ENCODE results near the gene TBC1D8. TPM values are rescaled to one million over a fixed set of nuclear protein-coding genes. Genes with fewer than 3 reads are reported as not detected.

The TBC1D8 gene
- total RNA-seq, 1 experiment from 2014 or later = 51.7 TPM

GRCh38 chr2:101105654-101106053, 45.5 kb downstream of the TBC1D8 start (continued):
- TF ChIP-seq ZNF121 (CRISPR knock-in tag; IDR thresholded peaks at IDR 0.05) (no peak), TP53 (CRISPR knock-in tag; IDR thresholded peaks at IDR 0.05) (no peak), ELF4 (CRISPR knock-in tag; IDR thresholded peaks at IDR 0.05; ENCODE audit: low read depth) (no peak), STAT6 (CRISPR knock-in tag; conservative IDR thresholded peaks at IDR 0.05; ENCODE audit: low read depth) (no peak), NFATC4 (CRISPR knock-in tag; IDR thresholded peaks at IDR 0.05) (no peak), SMAD3 (CRISPR knock-in tag; IDR thresholded peaks at IDR 0.05; ENCODE audit: borderline replicate concordance) (no peak), ZNF671 (CRISPR knock-in tag; IDR thresholded peaks at IDR 0.05) (no peak)

- Mint-ChIP-seq H3K27ac (no peak overlapping the region), H3K27me3 (ENCODE audit: low read depth) (no peaks in the 10 kb centered on the region), H3K9me3 (peaks cover 40% of the 10 kb centered on the region), H3K4me1 (peaks cover 22% of the 10 kb centered on the region), H3K36me3 (peaks cover 40% of the 10 kb centered on the region), H3K4me3 (no peak overlapping the region)
- no peak for ATAC-seq
- ChIA-PET POLR2A (no interaction called here), CTCF (interaction anchor here (0.6 kb wide), 1 partner anchor 25 kb away, joined by 8 read pairs; no protein-coding TSS in a partner anchor)
- DNase-seq (ENCODE audit: low spot score) = no peak
- TF ChIP-seq KAT7 (CRISPR knock-in tag; IDR thresholded peaks at IDR 0.05; ENCODE audit: borderline replicate concordance) = no peak
- TF ChIP-seq CREM (CRISPR knock-in tag; IDR thresholded peaks at IDR 0.05) = no peak
- TF ChIP-seq ETV6 (CRISPR knock-in tag; IDR thresholded peaks at IDR 0.05) = no peak
- no peak for TF ChIP-seq CDX4 (CRISPR knock-in tag; IDR thresholded peaks at IDR 0.05; ENCODE audit: borderline replicate concordance)
- TF ChIP-seq ZNF396 (CRISPR knock-in tag; IDR thresholded peaks at IDR 0.05; ENCODE audit: borderline replicate concordance) = no peak
- TF ChIP-seq NR3C1 (CRISPR knock-in tag; conservative IDR thresholded peaks at IDR 0.05; ENCODE audit: low read depth) = no peak
Observed at GRCh38 chr2:101097638-101098037, 53.5 kb downstream of the TBC1D8 start.

- no peak for ATAC-seq
- H3K36me3 Mint-ChIP-seq = peaks cover 36% of the 10 kb centered on the region
- TF ChIP-seq ZNF396 (CRISPR knock-in tag; IDR thresholded peaks at IDR 0.05; ENCODE audit: borderline replicate concordance) (no peak), ZSCAN18 (CRISPR knock-in tag; IDR thresholded peaks at IDR 0.05) (no peak), MAX (CRISPR knock-in tag; IDR thresholded peaks at IDR 0.05) (no peak), ZBTB21 (CRISPR knock-in tag; IDR thresholded peaks at IDR 0.05; ENCODE audit: borderline replicate concordance) (no peak), ZNF121 (CRISPR knock-in tag; IDR thresholded peaks at IDR 0.05) (no peak)
- no peak for DNase-seq (ENCODE audit: low spot score)
- H3K9me3 Mint-ChIP-seq = peaks cover 34% of the 10 kb centered on the region
- CTCF ChIA-PET = no interaction called here
- H3K27ac Mint-ChIP-seq = no peak overlapping the region
- peaks cover 22% of the 10 kb centered on the region for H3K4me1 Mint-ChIP-seq
- POLR2A ChIA-PET = no interaction called here
- H3K4me3 Mint-ChIP-seq = no peak overlapping the region
- no peaks in the 10 kb centered on the region for H3K27me3 Mint-ChIP-seq (ENCODE audit: low read depth)
Observed at GRCh38 chr2:101096619-101097142, 54.5 kb downstream of the TBC1D8 start.

- TF ChIP-seq MXD4 (CRISPR knock-in tag; IDR thresholded peaks at IDR 0.05; ENCODE audit: borderline replicate concordance) = no peak
- no peak for TF ChIP-seq IRF2 (CRISPR knock-in tag; IDR thresholded peaks at IDR 0.05; ENCODE audit: borderline replicate concordance, low read depth)
- no peak for TF ChIP-seq ZNF281 (CRISPR knock-in tag; IDR thresholded peaks at IDR 0.05)
- TF ChIP-seq FOXK1 (CRISPR knock-in tag; IDR thresholded peaks at IDR 0.05) = no peak
- no peak for TF ChIP-seq NR1H2 (CRISPR knock-in tag; IDR thresholded peaks at IDR 0.05)
- TF ChIP-seq MYBL2 (CRISPR knock-in tag; IDR thresholded peaks at IDR 0.05) = no peak
- TF ChIP-seq GABPB1 (CRISPR knock-in tag; IDR thresholded peaks at IDR 0.05) = no peak
- TF ChIP-seq NFYB (CRISPR knock-in tag; conservative IDR thresholded peaks at IDR 0.05; ENCODE audit: low read depth) = no peak
- no peak for TF ChIP-seq ETV6 (CRISPR knock-in tag; IDR thresholded peaks at IDR 0.05)
- Mint-ChIP-seq H3K27me3 (ENCODE audit: low read depth) (no peaks in the 10 kb centered on the region), H3K9me3 (peaks cover 11% of the 10 kb centered on the region), H3K4me3 (no peak overlapping the region), H3K27ac (no peak overlapping the region; the same call in 1 of the 2 replicates), H3K36me3 (peaks cover 16% of the 10 kb centered on the region), H3K4me1 (peaks cover 30% of the 10 kb centered on the region)
- CTCF ChIA-PET = no interaction called here
- ATAC-seq = no peak
- DNase-seq (ENCODE audit: low spot score) = no peak
- POLR2A ChIA-PET = no interaction called here
Observed at GRCh38 chr2:101094351-101094750, 56.8 kb downstream of the TBC1D8 start.
